Breast epithelium (tissue), 4 donors: ENCODE measurements around the gene CHST2. TPM values are rescaled to one million over a fixed set of nuclear protein-coding genes. Genes with fewer than 3 reads are reported as not detected.

Source experiments
- DNase-seq, 2 donors: peaks; one replicate each; pipeline ENCODE4 v3.0.0-alpha.2; 2019; ENCODE audit warnings: low spot score in 2 of 2
- H3K27ac ChIP-seq, 2 donors: fragments of 200-600 bp; sonication (generic) in 1 of 2; one replicate each; pipeline ENCODE4 v1.5.1; 2016 to 2019; ENCODE audit warnings: mild to moderate bottlenecking in 1 of 2
- H3K27me3 ChIP-seq, 2 donors: fragments of 200-600 bp; sonication (generic) in 1 of 2; one replicate each; pipeline versions ENCODE4 v1.5.1 to v1.6.0; 2017 to 2019; ENCODE audit warnings: control low read depth in 1 of 2, mild to moderate bottlenecking in 1 of 2
- H3K36me3 ChIP-seq: fragments of 200-600 bp; one replicate; pipeline ENCODE4 v1.5.1; 2019
- H3K4me1 ChIP-seq, 2 donors: fragments of 200-600 bp; sonication (generic); one replicate each; pipeline ENCODE4 v1.5.1; 2016 to 2019; ENCODE audit warnings: control low read depth in 1 of 2
- H3K4me3 ChIP-seq, 3 donors: fragments of 200-600 bp; sonication (generic); 1 replicate in 2 of 3; 2 replicates in 1 of 3; pipeline ENCODE4 v1.5.1; 2016 to 2019; ENCODE audit warnings: mild to moderate bottlenecking in 3 of 3, moderate library complexity in 2 of 3
- H3K9me3 ChIP-seq, 2 donors: fragments of 200-600 bp; sonication (generic) in 1 of 2; one replicate each; pipeline ENCODE4 v1.5.1; 2016 to 2019; ENCODE audit warnings: control low read depth in 1 of 2
- CTCF ChIP-seq, 3 donors: fragments of 450-650 bp; IDR thresholded peaks; one replicate each; pipeline ENCODE4 v1.5.1; 2016 to 2017; ENCODE audit warnings: antibody characterized with exemption in 3 of 3, mild to moderate bottlenecking in 3 of 3, moderate library complexity in 3 of 3
- POLR2A ChIP-seq: fragments of 450-650 bp; IDR thresholded peaks from one replicate; pipeline ENCODE4 v1.6.1; 2016; ENCODE audit warnings: antibody characterized with exemption, mild to moderate bottlenecking, moderate library complexity
- POLR2AphosphoS5 ChIP-seq, 3 donors: sonication (generic); formaldehyde crosslinking; IDR thresholded peaks; one replicate each; pipeline ENCODE4 v1.6.1; 2017; ENCODE audit warnings: antibody characterized with exemption in 3 of 3
- intact Hi-C: fragments of 100-400 bp; cut with DNase I; formaldehyde crosslinking; loops from one replicate; pipeline ENCODE4 v1.15.1; 2023; ENCODE audit warnings: low total_unique reads
- total RNA-seq, 3 donors: library from RNA; depleted of rRNA; stranded (reverse); fragments of >200 nt; gene quantifications; one replicate each; pipeline ENCODE4 v1.1.0, GENCODE V29; 2016

The CHST2 gene
- total RNA-seq, 3 donors from 2014 or later, result 3.0 to 6.9 (median 4.5) TPM

- H3K4me3 ChIP-seq, result no peak overlapping the region
- no peak overlapping the region for H3K27ac ChIP-seq
- no peak for DNase-seq
- intact Hi-C loops, result no loop called here
- H3K27me3 ChIP-seq, result peaks cover 0 to 3% of the 10 kb centered on the region in 2 donors
- no peaks in the 10 kb centered on the region for H3K4me1 ChIP-seq
- H3K36me3 ChIP-seq, result no peaks in the 10 kb centered on the region
- H3K9me3 ChIP-seq, result peaks cover 1 to 9% of the 10 kb centered on the region in 2 donors
- TF ChIP-seq CTCF (IDR thresholded peaks at IDR 0.05), result no peak
Observed at GRCh38 chr3:143110371-143110770, 9.2 kb upstream of the CHST2 start.

GRCh38 chr3:143118630-143119008, 952 bp upstream of the CHST2 start:
- peaks cover 3% of the 10 kb centered on the region in 2 donors for H3K27me3 ChIP-seq
- intact Hi-C loops, result no loop called here
- no peak overlapping the region for H3K27ac ChIP-seq
- H3K4me3 ChIP-seq, result peak overlapping the region; percentile 66 to 97 (median 68)
- H3K9me3 ChIP-seq, result no peaks in the 10 kb centered on the region
- no peaks in the 10 kb centered on the region for H3K36me3 ChIP-seq
- no peak for DNase-seq
- TF ChIP-seq POLR2A (no peak), POLR2AphosphoS5 (IDR thresholded peaks at IDR 0.05) (no peak), CTCF (IDR thresholded peaks at IDR 0.05) (no peak)
- peaks cover 0 to 8% of the 10 kb centered on the region in 2 donors for H3K4me1 ChIP-seq

GRCh38 chr3:143119974-143120715, 574 bp downstream of the CHST2 start:
- Histone ChIP-seq H3K9me3 (no peaks in the 10 kb centered on the region), H3K36me3 (no peaks in the 10 kb centered on the region), H3K27me3 (peaks cover 0 to 3% of the 10 kb centered on the region in 2 donors), H3K4me3 (peak overlapping the region; percentile 66 to 97 (median 68)), H3K27ac (peak overlapping the region in 1 of 2 donors; percentile 80), H3K4me1 (peaks cover 0 to 8% of the 10 kb centered on the region in 2 donors)
- no peak for DNase-seq
- intact Hi-C loops, result no loop called here
- TF ChIP-seq POLR2AphosphoS5 (IDR thresholded peaks at IDR 0.05), result no peak
- TF ChIP-seq POLR2A, result no peak
- no peak for TF ChIP-seq CTCF (IDR thresholded peaks at IDR 0.05)

- H3K27ac ChIP-seq, result no peak overlapping the region
- intact Hi-C loops, result no loop called here
Observed at GRCh38 chr3:143120716-143121240, 1.2 kb downstream of the CHST2 start.

GRCh38 chr3:143121241-143122088, 1.9 kb downstream of the CHST2 start:
- Histone ChIP-seq H3K27me3 (peaks cover 0 to 3% of the 10 kb centered on the region in 2 donors), H3K9me3 (no peaks in the 10 kb centered on the region), H3K4me1 (peaks cover 0 to 8% of the 10 kb centered on the region in 2 donors), H3K4me3 (peak overlapping the region; percentile 66 to 97 (median 68)), H3K36me3 (no peaks in the 10 kb centered on the region), H3K27ac (no peak overlapping the region)
- intact Hi-C loops, result no loop called here
- DNase-seq, result no peak
- no peak for TF ChIP-seq POLR2A

More at GRCh38 chr3:143120716-143121240, 1.2 kb downstream of the CHST2 start:
- Histone ChIP-seq H3K27me3 (peaks cover 0 to 3% of the 10 kb centered on the region in 2 donors), H3K36me3 (no peaks in the 10 kb centered on the region), H3K4me3 (peak overlapping the region; percentile 66 to 97 (median 68)), H3K4me1 (peaks cover 0 to 8% of the 10 kb centered on the region in 2 donors), H3K9me3 (no peaks in the 10 kb centered on the region)
- DNase-seq, result no peak
- no peak for TF ChIP-seq POLR2AphosphoS5 (IDR thresholded peaks at IDR 0.05)

GRCh38 chr3:143122089-143122430, 2.5 kb downstream of the CHST2 start:
- intact Hi-C loops, result no loop called here
- peaks cover 0 to 3% of the 10 kb centered on the region in 2 donors for H3K27me3 ChIP-seq
- H3K9me3 ChIP-seq, result no peaks in the 10 kb centered on the region
- no peak for TF ChIP-seq POLR2A
- no peak for DNase-seq
- peaks cover 0 to 8% of the 10 kb centered on the region in 2 donors for H3K4me1 ChIP-seq
- no peaks in the 10 kb centered on the region for H3K36me3 ChIP-seq
- H3K4me3 ChIP-seq, result no peak overlapping the region
- H3K27ac ChIP-seq, result no peak overlapping the region
